K562 (cell line): ENCODE results near the gene HTR6. TPM values are rescaled to one million over a fixed set of nuclear protein-coding genes. Genes with fewer than 3 reads are reported as not detected.

ENCODE experiments used
- ATAC-seq: fragments of 200-7000 bp; cut with Tn5 transposase; 3 replicates; pipeline ENCODE4 v1.9.1; 2020; ENCODE audit warnings: moderate library complexity
- BruUV-seq: library from RNA; stranded (reverse); fragments of 400-500 nt; replicated peaks from 2 replicates; lab custom pipeline; 2021; lab: Mats Ljungman, UMichigan
- CTCF ChIA-PET: fragments of 300-600 bp; formaldehyde crosslinking; extraction: SDS; loops from one replicate; lab custom pipeline; 2021; ENCODE audit warnings: low intra/inter-chr PET ratio; lab: Yijun Ruan, JAX
- POLR2A ChIA-PET: fragments of 300-600, 350-650 bp; sonication (Branson Sonifier 250); formaldehyde crosslinking; extraction: SDS; loops from one replicate; lab custom pipeline; 2021; ENCODE audit warnings: antibody characterized with exemption, inconsistent platforms; lab: Yijun Ruan, JAX
- DNase-seq, 4 experiments: peaks; one replicate each; pipeline versions ENCODE4 v3.0.0 to v3.0.0-alpha.2; 2011 to 2018; ENCODE audit warnings: low spot score in 3 of 4, mixed read lengths in 3 of 4; ENCODE audit errors: extremely low read depth in 1 of 4
- FAIRE-seq: peaks from 2 replicates; lab custom pipeline; 2011; peaks lifted over from hg19 to GRCh38; lab: Jason Lieb, UNC
- H2AFZ ChIP-seq: 2 replicates; pipeline ENCODE4 v1.6.0; 2011; ENCODE audit warnings: low read depth, low read length, control low read depth, inconsistent platforms
- H3K27ac ChIP-seq: fragments of 200-600 bp; 3 replicates; pipeline ENCODE4 v1.8.0; 2011; ENCODE audit warnings: low read depth, mild to moderate bottlenecking, control low read depth, inconsistent platforms, low read length, moderate library complexity, mixed read lengths; ENCODE audit errors: extremely low read depth
- H3K27me3 ChIP-seq, 2 experiments: fragments of 300-600 bp in 1 of 2; 2 replicates in 1 of 2; 3 replicates in 1 of 2; pipeline versions ENCODE4 v1.6.0 to v1.8.0; 2011; ENCODE audit warnings: inconsistent platforms in 2 of 2, low read length in 2 of 2, mild to moderate bottlenecking in 1 of 2, mixed read lengths in 1 of 2, moderate library complexity in 1 of 2; ENCODE audit not compliant: control insufficient read depth in 2 of 2, insufficient read depth in 2 of 2
- H3K36me3 ChIP-seq: fragments of 300-600 bp; 3 replicates; pipeline ENCODE4 v1.8.0; 2011; ENCODE audit warnings: mild to moderate bottlenecking, low read length, inconsistent platforms; ENCODE audit not compliant: control insufficient read depth, insufficient read depth
- H3K4me1 ChIP-seq, 2 experiments: fragments of 200-600 bp in 1 of 2; replicated peaks in 1 of 2; 2 replicates in 1 of 2; 3 replicates in 1 of 2; pipeline versions ENCODE4 v1.5.1 to v1.8.0; 2011; ENCODE audit warnings: inconsistent platforms in 2 of 2, low read length in 2 of 2, mild to moderate bottlenecking in 1 of 2, mixed read lengths in 1 of 2, moderate library complexity in 1 of 2; ENCODE audit not compliant: control insufficient read depth in 2 of 2, insufficient read depth in 2 of 2
- H3K4me2 ChIP-seq: 2 replicates; pipeline ENCODE4 v1.6.1; 2011; ENCODE audit warnings: low read length, control low read depth, inconsistent platforms, mixed read lengths; ENCODE audit not compliant: insufficient read depth
- H3K4me3 ChIP-seq: fragments of 200-600 bp; sonication (generic), shearing (Covaris generic); 2 replicates; pipeline ENCODE4 v1.5.1; 2016; ENCODE audit warnings: control low read depth, inconsistent platforms
- H3K79me2 ChIP-seq: fragments of 200-600 bp; 3 replicates; pipeline ENCODE4 v1.8.0; 2011; ENCODE audit warnings: low read length, inconsistent platforms; ENCODE audit not compliant: control insufficient read depth, insufficient read depth
- H3K9ac ChIP-seq, 2 experiments: 2 replicates each; pipeline versions ENCODE4 v1.6.0 to v1.6.1; 2011; ENCODE audit warnings: low read depth in 2 of 2, low read length in 2 of 2, control low read depth in 1 of 2, inconsistent platforms in 1 of 2, mild to moderate bottlenecking in 1 of 2, mixed read lengths in 1 of 2; ENCODE audit not compliant: insufficient read depth in 1 of 2
- H3K9me1 ChIP-seq: one replicate; pipeline ENCODE4 v1.6.0; 2011; ENCODE audit warnings: inconsistent platforms, mild to moderate bottlenecking, low read length, moderate library complexity; ENCODE audit not compliant: control insufficient read depth, insufficient read depth
- H3K9me3 ChIP-seq: replicated peaks from 2 replicates; pipeline ENCODE4 v1.5.1; 2011; ENCODE audit warnings: low read depth, low read length, inconsistent platforms; ENCODE audit not compliant: control insufficient read depth, insufficient read depth
- H4K20me1 ChIP-seq: replicated peaks from 2 replicates; pipeline ENCODE4 v1.6.1; 2011; ENCODE audit warnings: low read length, inconsistent platforms, mixed read lengths; ENCODE audit not compliant: control insufficient read depth, insufficient read depth
- BDP1 ChIP-seq: IDR thresholded peaks from 3 replicates; pipeline ENCODE4 v1.6.1; 2011; ENCODE audit not compliant: insufficient read length, insufficient read depth
- HCFC1 ChIP-seq: IDR thresholded peaks from 2 replicates; pipeline ENCODE4 v1.6.1; 2012; ENCODE audit warnings: low read depth, low read length, improper control_type of control experiment
- JUNB ChIP-seq: fragments of 450-650 bp; formaldehyde crosslinking; conservative IDR thresholded peaks from 2 replicates; pipeline ENCODE4 v1.4.0; 2020; ENCODE audit warnings: mild to moderate bottlenecking
- KDM2B ChIP-seq: fragments of 250-450 bp; sonication (Bioruptor Pico); IDR thresholded peaks from 2 replicates; pipeline ENCODE4 v1.8.0; 2021; ENCODE audit warnings: mild to moderate bottlenecking, moderate library complexity
- KLF13 ChIP-seq: fragments of 450-650 bp; IDR thresholded peaks from 2 replicates; pipeline ENCODE4 v1.6.1; 2016; ENCODE audit warnings: missing genetic modification characterization, low read depth, mild to moderate bottlenecking, missing compliant biosample characterization, moderate library complexity, borderline replicate concordance
- RFX5 ChIP-seq: IDR thresholded peaks from 2 replicates; pipeline ENCODE4 v1.6.1; 2011; ENCODE audit warnings: low read depth, mild to moderate bottlenecking, improper control_type of control experiment, low read length
- TBP ChIP-seq: optimal IDR thresholded peaks from 2 replicates; pipeline ENCODE3; 2011; ENCODE audit warnings: low read depth, low read length, improper control_type of control experiment
- ZBTB2 ChIP-seq: fragments of 450-650 bp; IDR thresholded peaks from 2 replicates; pipeline ENCODE4 v1.6.1; 2016; ENCODE audit warnings: antibody characterized with exemption
- ZNF316 ChIP-seq: fragments of 450-650 bp; IDR thresholded peaks from 2 replicates; pipeline ENCODE4 v1.6.1; 2016
- ZNF354B ChIP-seq: fragments of 250-450 bp; sonication (Bioruptor Pico); IDR thresholded peaks from 2 replicates; pipeline ENCODE4 v1.4.0; 2020
- WGBS: fragments of 100-300 bp; shearing (Covaris generic); methylation state at CpG from one replicate; pipeline ENCODE4 v1.1.6; 2016; ENCODE audit warnings: low coverage, mixed read lengths; ENCODE audit not compliant: insufficient coverage; ENCODE audit errors: missing lambda C conversion rate; 5-methylcytosine and 5-hydroxymethylcytosine counted together
- in situ Hi-C: fragments of 300-500 bp; cut with MboI; formaldehyde crosslinking; loops from 4 replicates; pipeline ENCODE4 v1.15.0; 2018; ENCODE audit warnings: inconsistent platforms, mixed read lengths
- intact Hi-C: fragments of 100-400 bp; cut with micrococcal nuclease; formaldehyde crosslinking; loops from 2 replicates; pipeline ENCODE4 v1.14.2; 2022
- polyA plus RNA-seq, 8 experiments: library from polyadenylated mRNA; depleted of rRNA in 4 of 8; stranded (reverse) in 5 of 8; unstranded in 3 of 8; fragments of >200 nt; fragmentation: Nextera tagmentation in 2 of 8; fragmentation: Illumina TruSeq in 1 of 8; extraction: Ambion mirVana in 2 of 8; extraction: Trizol in 1 of 8; gene quantifications; 2 replicates each; pipeline versions ENCODE4 v1.2.1 to v1.2.3, GENCODE V29; 2011 to 2014; ENCODE audit warnings: inconsistent platforms in 1 of 8, missing spikeins in 1 of 8
- total RNA-seq, 7 experiments: library from RNA; depleted of rRNA in 6 of 7; stranded (reverse); fragments of >200 nt in 6 of 7; fragmentation: Illumina TruSeq in 2 of 7; extraction: Trizol in 2 of 7; gene quantifications; 2 replicates each; pipeline versions ENCODE4 v1.2.1 to v1.2.3, GENCODE V29; 2011 to 2021; ENCODE audit warnings: low replicate concordance in 1 of 7
- TF ChIP-seq, protein P1 (sequence below): fragments of 200-800 bp; sonication (Bioruptor generic); IDR thresholded peaks from 2 replicates; pipeline ENCODE4 v1.6.1; 2016; ENCODE audit warnings: missing genetic modification characterization, missing compliant biosample characterization
- TF ChIP-seq, protein P2 (sequence below): fragments of 250-450 bp; sonication (Bioruptor Pico); IDR thresholded peaks from 2 replicates; pipeline ENCODE4 v1.5.0; 2021; ENCODE audit warnings: mild to moderate bottlenecking, moderate library complexity

The HTR6 gene
- total and polyA plus RNA-seq, 9 of the 15 experiments (the other 6 are each of a cell fraction or from before 2014, with no cell fraction given): not detected

- intact Hi-C loops (no loop called here), in situ Hi-C loops (no loop called here)
- POLR2A ChIA-PET: interaction anchor here (0.6 to 1.5 kb wide), 3 partner anchors 10 to 69 kb away, joined by 3 to 5 read pairs (median 4); no protein-coding TSS in a partner anchor
- no peak overlapping the region for H2AFZ ChIP-seq
- H3K9me3 ChIP-seq: no peaks in the 10 kb centered on the region
- H4K20me1 ChIP-seq: 0 out of 2 replicates have a peak, but pooled peaks cover 8% of the 10 kb centered on the region
- H3K27ac ChIP-seq: no peak overlapping the region
- no peak overlapping the region for H3K4me2 ChIP-seq
- FAIRE-seq (no peak), ATAC-seq (no peak), DNase-seq (no peak)
- H3K36me3 ChIP-seq: no peaks in the 10 kb centered on the region
- H3K27me3 ChIP-seq: peaks cover 13 to 43% of the 10 kb centered on the region in 2 experiments; a peak in 4 of 5 replicates
- H3K9me1 ChIP-seq: no peaks in the 10 kb centered on the region
- no peaks in the 10 kb centered on the region for H3K4me1 ChIP-seq
- TF ChIP-seq ZNF316 (no peak), BDP1 (no peak), ZNF354B (CRISPR knock-in tag) (no peak), ZBTB2 (no peak), TBP (no peak), KLF13 (no peak), JUNB (no peak), HCFC1 (no peak), KDM2B (CRISPR knock-in tag) (no peak), RFX5 (no peak)
- TF ChIP-seq, protein P1, sequence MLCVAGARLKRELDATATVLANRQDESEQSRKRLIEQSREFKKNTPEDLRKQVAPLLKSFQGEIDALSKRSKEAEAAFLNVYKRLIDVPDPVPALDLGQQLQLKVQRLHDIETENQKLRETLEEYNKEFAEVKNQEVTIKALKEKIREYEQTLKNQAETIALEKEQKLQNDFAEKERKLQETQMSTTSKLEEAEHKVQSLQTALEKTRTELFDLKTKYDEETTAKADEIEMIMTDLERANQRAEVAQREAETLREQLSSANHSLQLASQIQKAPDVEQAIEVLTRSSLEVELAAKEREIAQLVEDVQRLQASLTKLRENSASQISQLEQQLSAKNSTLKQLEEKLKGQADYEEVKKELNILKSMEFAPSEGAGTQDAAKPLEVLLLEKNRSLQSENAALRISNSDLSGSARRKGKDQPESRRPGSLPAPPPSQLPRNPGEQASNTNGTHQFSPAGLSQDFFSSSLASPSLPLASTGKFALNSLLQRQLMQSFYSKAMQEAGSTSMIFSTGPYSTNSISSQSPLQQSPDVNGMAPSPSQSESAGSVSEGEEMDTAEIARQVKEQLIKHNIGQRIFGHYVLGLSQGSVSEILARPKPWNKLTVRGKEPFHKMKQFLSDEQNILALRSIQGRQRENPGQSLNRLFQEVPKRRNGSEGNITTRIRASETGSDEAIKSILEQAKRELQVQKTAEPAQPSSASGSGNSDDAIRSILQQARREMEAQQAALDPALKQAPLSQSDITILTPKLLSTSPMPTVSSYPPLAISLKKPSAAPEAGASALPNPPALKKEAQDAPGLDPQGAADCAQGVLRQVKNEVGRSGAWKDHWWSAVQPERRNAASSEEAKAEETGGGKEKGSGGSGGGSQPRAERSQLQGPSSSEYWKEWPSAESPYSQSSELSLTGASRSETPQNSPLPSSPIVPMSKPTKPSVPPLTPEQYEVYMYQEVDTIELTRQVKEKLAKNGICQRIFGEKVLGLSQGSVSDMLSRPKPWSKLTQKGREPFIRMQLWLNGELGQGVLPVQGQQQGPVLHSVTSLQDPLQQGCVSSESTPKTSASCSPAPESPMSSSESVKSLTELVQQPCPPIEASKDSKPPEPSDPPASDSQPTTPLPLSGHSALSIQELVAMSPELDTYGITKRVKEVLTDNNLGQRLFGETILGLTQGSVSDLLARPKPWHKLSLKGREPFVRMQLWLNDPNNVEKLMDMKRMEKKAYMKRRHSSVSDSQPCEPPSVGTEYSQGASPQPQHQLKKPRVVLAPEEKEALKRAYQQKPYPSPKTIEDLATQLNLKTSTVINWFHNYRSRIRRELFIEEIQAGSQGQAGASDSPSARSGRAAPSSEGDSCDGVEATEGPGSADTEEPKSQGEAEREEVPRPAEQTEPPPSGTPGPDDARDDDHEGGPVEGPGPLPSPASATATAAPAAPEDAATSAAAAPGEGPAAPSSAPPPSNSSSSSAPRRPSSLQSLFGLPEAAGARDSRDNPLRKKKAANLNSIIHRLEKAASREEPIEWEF: no peak
- TF ChIP-seq, protein P2, sequence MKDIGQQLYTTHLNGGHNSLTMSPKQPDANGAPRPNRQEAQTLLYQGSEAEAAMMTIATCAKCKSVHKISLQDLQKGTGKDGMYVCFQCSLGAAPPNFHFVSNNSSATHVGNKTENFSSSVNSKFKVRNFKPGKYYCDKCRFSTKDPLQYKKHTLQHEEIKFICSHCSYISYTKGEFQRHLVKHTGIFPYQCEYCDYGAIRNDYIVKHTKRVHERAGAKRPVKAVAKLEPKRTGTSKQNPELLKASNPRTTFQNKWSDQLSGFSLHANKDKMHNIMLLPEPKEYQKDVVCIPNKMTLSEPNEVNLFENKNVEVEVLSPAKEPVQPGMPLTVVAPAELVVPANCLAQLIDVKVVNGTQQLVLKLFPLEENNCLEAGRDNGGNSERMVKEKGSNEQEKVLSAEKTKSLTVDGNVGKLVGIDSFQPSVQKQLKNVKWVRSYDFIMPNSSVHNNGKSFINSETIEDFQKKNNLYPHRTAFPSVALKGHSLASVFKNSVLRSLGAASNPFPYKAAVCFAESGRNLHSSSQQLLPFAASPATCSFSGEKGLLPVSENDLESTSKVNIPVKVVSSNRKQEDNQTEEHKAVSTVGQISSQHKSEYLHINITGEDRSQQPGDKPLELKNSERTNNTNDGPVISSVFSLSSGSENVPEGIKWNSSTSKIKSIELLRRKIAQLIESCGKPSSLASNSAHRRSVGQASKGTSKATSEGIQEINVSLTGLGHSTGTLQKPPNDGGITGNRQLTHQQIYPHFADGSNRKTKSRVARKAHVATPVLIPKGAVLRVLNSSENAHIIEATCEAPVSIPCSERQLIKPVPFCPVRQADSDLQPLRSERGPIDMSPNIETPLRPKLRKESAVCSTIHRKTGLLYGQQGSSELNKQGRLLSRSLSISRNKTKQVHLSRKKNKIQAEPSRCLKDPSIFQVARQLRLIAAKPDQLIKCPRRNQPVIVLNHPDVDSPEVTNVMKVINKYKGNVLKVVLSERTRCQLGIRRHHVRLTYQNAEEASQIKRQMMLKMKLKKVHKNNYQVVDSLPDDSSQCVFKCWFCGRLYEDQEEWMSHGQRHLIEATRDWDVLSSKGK (CRISPR knock-in tag): no peak
- H3K79me2 ChIP-seq: no peaks in the 10 kb centered on the region
- no TSS peak for BruUV-seq
- no peak overlapping the region for H3K4me3 ChIP-seq
- CTCF ChIA-PET: interaction anchor here (0.7 kb wide), 1 partner anchor 44 kb away, joined by 3 read pairs; no protein-coding TSS in a partner anchor
- H3K9ac ChIP-seq: no peak overlapping the region
- 1% methylated on average over 4 of the region's 4 CpGs for WGBS
Measured at GRCh38 chr1:19705464-19705863, 40.8 kb downstream of the HTR6 start.
